GM19397 (cell line): ENCODE results near the gene COG1.

Experiments used
- ATAC-seq: cut with Tn5 transposase; IDR thresholded peaks from one replicate; pipeline ENCODE4 v1.9.1; 2021; ENCODE audit warnings: mild to moderate bottlenecking, moderate library complexity; ENCODE audit not compliant: unreplicated experiment

Gene COG1

DNA sequence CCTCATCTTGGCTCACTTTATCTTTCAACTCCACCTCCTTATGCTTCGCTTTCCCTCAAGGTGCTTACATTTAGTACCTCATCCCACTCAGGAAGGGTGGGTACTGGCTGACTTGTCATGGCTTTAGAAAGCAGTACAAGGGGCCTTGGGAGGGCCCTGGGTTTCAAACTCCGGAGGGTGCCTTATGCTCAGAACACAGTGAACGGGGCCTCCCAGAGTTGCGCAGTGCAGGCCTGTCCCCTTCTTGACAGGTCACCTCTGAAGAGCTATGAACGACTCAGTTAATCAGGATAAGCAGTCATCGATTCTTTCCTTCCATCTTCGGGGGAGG is 6.0 kb downstream of the COG1 start:
- ATAC-seq: no peak

DNA sequence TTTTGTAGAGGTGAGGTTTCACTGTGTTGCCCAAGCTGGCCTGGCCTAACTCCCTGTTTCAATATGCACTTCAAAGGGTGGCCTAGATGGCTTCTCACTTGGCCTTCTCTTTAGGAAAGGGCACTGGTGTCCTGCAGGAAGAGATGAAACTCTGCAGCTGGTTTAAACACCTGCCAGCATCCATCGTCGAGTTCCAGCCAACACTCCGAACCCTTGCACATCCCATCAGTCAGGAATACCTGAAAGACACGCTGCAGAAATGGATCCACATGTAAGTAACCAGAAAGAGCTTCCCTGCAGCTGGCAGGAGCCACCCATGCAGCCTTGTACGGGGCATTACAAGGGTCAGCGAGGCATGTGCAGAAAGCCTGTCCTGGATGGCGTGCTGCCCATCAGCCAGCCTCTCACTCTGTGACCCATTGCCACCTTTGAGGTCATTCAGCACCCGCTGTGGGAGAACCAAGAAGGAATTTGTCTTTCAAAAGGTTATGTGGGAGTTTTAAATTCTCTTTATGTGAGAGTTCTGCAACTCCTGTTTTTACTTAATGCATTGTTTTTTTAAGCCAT is 7.0 kb downstream of the COG1 start:
- ATAC-seq: no peak

DNA sequence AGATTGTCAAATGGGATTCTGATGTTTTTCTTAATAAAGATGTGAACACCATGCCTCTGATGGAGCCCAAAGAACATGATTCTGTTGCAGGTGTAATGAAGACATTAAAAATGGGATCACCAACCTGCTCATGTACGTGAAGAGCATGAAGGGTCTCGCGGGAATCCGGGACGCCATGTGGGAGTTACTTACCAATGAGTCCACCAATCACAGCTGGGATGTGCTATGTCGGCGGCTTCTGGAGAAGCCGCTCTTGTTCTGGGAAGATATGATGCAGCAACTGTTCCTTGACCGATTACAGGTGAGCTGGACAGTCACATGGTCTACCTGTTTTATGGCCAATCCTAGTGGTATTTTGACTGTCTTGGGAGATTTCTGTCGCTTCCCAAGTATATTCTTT is 7.6 kb downstream of the COG1 start:
- ATAC-seq: no peak

DNA sequence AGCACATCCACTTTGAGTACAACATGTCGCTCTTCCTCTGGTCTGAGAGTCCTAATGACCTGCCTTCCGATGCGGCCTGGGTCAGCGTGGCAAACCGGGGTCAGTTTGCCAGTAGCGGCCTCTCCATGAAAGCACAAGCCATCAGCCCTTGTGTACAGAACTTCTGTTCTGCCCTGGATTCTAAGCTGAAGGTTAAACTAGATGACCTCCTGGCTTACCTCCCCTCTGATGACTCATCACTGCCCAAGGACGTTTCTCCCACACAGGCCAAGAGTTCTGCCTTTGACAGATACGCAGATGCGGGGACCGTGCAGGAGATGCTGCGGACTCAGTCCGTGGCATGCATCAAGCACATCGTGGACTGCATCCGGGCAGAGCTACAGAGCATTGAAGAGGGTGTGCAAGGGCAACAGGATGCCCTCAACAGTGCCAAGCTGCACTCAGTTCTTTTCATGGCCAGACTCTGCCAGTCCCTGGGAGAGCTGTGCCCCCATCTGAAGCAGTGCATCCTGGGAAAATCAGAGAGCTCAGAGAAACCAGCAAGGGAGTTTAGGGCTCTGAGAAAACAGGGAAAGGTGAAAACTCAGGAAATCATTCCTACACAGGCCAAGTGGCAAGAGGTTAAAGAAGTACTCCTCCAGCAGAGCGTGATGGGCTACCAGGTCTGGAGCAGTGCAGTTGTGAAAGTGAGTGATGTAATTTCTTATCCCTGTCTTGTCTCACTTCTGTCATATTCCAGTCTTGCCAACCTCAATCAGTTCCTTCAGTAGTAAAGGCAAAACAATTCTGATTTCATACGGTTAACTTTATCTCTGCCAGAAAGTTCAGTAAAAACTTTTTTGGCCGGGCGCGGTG is 8.6 kb downstream of the COG1 start:
- ATAC-seq: no peak

DNA sequence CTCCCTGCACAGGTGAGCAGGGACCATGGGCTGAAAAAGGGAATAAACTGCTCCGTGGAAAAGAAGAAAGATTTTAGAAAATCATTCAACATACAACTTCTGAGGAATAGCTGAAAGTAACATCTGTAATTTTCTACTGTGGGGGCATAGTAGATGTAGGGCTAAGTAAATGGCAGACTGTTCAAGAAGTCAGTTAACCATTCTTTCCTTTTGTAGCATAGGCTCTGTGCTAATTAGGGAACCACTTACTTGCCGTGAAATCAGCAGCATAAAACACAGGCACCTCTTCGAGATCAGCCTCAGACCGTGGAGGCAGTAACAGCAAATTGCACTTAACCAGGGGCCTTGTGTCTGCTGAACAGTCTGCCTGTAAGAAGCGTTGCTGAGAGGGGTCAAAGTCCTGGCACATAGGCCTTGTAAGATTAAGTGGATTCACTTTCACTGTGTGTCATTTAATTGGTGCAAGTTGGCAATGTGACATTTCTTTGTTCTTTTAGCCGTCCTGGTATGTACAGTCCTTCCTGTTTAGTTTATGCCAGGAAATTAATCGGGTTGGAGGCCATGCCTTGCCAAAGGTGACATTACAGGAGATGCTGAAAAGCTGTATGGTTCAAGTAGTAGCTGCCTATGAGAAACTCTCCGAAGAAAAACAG is 10.4 kb downstream of the COG1 start:
- ATAC-seq: no peak

DNA sequence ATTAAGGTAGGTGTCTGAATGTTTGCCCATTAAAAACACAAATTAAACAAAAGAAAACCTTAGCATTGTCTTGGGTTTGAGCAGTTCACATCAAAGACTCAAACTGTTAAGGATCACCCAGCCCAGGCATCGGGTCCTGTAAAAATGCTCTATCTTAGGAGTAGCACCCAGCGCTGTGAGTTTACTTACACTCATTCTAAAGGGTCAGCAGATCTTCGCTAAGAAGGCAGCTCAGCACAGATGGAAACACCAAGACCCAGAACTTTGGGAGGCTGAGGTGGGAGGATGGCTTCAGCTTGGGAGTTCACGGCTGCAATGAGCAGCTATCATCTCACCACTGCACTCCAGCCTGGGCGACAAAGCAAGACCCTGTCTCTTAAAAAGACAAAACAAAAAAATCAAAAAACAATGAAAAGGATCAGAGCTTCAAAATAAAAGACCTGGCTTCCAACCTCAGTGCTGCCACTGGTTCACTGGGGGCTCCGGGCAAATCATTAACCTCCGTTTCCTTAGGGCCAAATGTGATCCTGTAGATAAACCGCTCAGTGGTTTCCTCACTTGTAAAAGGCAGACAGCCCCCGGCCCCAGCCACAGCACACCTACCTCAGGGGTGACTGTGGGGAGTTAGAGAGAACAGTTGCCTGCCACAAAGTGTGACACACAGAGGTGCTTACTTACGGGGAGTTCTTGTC is 11.1 kb downstream of the COG1 start:
- ATAC-seq: no peak

DNA sequence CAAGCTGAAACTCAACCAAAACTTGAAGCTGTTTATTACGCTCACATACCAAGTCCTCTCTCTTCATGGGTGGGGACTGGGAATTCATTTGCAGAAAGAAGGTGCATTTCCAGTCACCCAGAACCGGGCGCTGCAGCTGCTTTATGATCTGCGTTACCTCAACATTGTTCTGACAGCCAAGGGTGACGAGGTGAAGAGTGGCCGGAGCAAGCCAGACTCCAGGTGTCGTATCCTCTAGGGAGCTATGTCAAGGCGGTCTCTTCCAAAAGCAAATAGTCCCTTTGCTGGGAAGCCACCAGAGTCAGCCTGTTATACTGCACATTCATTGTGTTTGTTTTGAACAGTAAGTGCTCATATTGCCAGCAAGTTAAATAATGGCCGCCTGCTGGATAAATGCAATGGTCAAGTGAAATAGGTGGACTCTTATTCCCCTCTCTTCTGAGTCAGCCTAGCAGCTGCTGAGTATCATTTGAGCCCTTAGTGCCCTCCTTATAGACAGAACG is 12.7 kb downstream of the COG1 start:
- ATAC-seq: no peak

DNA sequence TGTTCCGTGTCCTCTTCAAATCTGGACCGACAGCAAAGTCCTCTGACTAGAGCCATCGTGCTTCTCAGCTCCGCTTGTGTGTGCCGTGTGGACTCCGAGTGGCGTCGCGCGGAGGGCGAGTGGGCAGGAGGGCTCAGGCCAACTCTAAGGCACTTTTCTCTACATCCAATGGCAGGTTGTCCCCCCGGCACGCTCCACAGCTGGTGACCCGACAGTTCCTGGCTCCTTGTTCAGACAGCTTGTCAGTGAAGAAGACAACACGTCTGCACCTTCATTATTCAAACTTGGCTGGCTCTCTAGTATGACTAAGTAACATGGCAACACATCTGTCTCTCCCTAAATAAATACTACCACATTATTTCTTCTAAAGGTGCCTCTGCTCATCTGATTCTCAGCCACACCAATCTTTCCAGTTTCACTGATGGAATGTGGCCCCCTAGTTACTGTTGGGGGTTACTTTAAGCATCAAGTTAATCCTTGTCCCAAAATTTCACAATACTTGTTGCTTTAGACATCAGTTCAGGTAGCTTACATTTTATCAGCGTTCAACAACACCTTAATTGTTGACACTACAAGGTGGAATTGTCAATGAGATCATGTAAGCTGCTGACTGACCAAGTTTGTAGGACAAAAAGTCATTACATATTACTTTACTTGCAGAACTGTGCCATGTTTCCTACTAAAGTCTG is 15.4 kb downstream of the COG1 start:
- ATAC-seq: no peak

DNA sequence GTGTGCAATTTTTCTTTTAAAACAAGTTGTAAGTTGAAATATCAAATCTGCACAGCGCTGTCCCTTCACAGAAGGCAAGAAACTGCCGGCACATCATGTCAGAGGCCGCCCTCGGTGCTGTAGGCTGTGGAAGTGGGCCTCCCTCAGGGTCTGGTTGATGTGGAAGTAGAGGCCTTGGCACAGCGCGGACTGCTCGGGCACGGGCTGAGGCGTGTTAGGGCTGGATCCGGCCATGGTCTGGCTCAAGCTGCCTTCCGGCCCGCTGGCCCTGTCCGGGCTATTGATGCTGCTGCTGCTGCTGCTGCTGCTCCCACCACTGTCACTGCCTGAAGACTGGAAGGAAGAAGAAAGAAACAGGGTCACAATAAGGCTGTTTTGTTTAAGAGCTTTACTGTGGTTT is 16.6 kb downstream of the COG1 start:
- no peak for ATAC-seq

DNA sequence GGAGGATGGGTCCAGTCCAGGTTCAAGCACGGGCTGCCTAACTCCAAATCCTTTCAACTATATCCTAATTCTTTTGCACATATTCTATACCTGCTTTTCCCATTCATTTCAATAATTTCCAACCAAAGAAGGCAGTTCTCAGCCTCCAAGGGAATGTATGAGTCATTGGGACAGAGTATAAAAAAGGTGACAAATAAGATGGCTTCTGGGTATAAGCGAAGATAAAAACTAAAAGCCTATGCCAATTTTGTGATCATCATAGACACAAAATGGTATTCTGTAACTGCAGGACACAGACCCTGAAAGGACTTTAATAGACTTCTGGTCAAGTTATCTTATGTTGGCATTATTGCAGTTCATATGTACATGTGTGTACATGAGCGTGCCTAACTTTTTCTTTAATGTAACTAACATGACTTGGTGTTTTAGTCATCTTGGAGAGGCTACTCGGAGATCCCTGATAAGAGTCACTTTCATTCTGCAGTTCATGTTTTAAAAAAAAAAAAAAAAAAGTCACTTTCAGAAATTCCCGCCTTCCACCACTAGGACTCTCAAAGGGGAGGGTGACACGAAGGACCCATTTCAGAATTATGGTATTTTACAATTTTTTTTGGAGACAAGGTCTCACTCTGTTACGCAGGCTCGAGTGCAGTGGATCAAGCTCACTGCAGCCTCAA is 17.3 kb downstream of the COG1 start:
- no peak for ATAC-seq

DNA sequence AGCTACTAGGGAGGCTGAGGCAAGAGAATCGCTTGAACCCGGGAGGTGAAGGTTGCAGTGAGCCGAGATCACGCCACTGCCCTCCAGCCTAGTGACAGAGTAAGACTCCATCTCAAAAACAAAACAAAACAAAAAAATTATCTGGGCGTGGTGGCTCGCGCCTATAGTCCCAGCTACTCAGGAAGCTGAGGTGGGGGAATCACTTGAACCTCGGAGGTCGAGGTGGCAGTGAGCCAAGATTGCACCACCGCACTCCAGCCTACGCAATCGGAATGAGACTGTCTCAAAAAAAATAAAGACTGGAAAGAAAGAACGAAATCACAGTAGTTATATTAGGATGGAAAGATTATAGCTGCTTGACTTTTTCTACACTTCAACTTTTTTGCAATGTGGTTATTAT is 18.9 kb downstream of the COG1 start:
- ATAC-seq: no peak

DNA sequence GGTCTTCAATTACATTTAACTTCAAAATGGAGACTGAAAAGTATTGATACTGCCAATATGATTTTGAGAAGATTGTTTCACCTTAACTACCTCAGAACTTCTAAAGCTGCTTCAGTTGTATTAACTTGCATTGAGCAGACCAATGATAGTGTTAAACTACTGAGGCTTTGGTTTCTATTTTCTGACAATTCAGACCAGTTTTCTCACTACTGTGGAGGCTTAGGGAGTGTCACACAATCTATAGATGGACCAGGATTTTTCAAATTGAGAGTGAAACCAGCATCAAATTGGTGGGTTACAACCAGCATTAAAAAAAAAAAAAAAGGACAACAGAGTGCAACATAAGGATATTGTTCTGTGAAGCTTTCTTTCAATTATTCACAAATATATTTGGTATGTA is 21.2 kb downstream of the COG1 start:
- ATAC-seq: no peak

DNA sequence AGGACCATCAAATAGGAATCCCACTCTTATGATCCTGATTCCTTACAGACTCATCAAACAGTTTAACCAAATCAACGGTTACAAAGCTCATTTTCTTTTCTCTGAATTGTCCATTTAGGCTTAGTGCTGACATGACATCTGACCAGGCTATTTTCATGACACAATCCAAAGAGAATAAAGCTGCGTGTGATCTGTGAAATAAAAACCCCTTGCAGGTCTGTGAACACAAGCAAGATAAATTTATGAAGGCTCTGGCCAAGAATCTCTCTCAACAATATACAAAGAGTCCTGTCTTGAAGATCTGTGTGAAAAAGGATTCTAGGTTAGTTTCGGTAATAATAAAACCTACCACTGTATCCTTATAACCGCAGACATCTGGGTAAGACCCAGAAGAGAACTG is 22.0 kb downstream of the COG1 start:
- ATAC-seq: no peak

DNA sequence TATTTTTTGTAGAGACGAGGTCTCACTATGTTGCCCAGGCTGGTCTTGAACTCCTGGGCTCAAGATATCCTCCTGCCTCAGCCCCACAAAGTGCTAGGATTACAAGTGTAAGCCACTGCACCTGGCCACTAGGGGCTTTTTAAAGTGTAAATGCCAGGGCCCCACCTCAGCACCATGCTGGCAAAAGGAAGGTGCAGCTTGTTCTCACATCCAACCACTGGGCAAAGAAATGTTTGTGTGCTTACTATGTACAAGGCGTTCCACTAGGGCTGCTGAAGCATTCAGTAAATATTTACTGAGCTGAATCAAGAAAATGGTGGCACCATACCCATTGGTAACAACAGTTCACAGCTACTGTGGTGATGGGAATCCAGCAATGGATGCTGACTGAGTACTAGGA is 22.6 kb downstream of the COG1 start:
- no peak for ATAC-seq

DNA sequence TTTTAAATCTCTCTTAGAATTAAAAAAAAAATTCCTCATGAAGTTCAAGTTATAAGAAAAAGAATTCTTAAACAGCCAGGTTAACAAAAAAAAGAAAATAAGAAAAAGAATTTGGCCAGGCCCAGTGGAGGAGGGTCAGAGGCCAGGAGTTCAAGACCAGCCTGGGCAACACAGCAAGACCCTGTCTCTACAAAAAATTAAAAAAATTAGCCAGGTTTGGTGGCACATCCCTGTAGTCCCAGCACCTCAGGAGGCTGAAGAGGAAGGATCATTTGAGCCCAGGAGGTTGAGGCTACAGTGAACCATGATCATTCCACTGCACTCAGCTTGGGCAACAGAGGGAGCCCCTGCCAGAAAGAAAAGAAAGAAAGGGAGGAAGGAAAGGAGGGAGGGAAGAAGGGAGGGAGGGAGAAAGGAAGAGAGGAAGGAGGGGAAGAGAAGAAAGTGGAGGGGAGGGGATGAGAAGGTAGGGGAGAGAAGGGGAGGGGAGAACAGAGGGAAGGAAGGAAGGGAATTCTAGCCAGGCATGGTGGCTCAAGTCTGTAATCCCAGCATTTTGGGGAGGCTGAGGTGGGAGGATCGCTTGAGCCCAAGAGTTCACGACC is 30.9 kb downstream of the COG1 start:
- ATAC-seq: no peak

DNA sequence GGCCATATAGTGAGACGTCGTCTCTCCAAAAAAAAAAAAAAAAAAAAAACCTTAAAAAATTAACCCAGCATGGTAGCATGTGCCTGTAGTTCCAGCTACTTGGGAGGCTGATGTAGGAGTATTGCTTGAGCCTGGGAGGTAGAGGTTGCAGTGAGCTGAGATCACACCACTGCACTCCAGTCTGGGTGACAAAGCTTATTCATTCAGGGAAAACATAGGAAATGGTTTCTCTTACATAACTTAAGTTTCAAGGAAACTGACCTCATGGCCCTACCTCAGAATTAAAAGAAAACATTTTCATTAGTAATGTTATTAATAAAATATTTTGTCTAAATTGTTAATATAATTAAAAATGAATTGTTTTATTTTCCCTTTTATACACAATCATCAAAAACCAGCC is 31.4 kb downstream of the COG1 start:
- ATAC-seq: no peak

DNA sequence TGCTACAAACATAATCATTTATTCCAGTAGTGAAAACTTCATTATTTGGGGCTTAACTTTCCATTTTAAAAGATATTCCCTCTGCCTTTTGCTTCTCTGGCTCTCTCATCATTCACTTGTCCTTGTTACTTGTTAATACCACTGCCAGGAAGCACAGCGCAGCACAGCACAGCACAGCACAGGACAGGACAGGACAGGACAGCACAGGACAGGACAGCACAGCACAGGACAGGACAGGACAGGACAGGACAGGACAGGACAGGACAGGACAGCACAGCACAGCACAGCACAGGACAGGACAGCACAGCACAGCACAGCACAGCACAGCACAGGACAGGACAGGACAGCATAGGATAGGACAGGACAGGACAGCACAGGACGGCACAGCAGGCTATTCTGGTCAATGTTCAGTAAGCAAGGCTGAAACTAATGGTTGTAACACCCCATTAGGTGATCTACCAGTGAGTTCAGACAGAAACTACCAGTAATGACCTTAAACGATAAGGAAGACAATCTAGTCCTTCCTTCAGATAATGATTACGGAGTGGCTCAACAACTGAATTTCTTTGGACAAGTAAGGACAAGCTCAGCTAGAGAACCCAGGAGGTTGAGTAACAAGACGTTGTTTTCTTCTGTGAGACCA is 31.9 kb downstream of the COG1 start:
- no peak for ATAC-seq

DNA sequence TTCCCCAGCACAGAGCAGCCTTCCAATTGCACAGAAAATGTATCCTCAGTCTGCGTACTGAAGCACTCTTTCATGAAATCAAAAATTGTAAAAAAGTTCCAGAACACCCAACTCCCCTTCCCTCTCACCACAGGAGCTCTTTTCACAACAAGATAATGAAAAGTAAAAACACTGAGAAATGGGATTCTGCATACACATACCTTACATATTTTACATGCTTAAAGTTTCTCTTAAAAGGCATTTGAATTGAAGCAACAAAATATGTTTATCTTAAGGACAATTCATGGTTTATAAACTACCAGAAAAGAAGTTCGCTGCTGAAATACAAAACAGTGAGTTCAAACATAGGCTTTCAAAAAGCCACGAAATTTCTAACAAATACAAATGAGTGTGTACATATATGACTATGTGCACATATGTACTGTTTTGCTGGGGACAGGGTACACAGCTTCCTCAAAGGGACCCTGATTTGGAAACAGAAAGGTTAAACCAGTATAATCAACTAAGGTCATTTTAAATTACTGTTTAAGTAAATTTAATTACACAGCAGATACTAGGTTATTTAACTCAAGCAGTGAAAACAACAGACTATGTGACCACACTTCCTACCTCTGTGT is 33.8 kb downstream of the COG1 start:
- ATAC-seq: no peak

DNA sequence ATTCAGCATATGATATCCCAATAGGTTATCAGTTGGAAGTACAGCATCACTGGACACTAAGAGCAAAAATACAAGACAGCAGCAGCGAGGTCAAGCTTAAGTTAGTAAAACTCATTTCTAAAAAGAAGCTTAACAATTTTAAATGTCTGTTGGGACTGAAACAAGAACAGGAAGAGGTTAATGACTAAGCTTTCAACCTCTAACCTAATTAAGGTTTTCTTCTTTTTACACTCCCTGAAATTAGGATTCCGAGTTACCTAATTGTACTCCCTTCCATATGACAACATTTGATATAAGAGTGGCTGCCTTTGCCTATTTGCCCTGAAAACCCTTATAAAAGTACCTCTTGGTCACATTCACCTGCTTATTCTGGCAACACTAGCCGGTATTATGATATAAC is 34.5 kb downstream of the COG1 start:
- ATAC-seq: no peak
